Measurements from ENCODE around the gene TCF15. TPM values are rescaled to one million over a fixed set of nuclear protein-coding genes. Genes with fewer than 3 reads are reported as not detected.

The TCF15 gene
- total and polyA plus RNA-seq, 2 experiments from 2014 or later, result not detected

- no peaks in the 10 kb centered on the region for H3K27me3 ChIP-seq
- no peak overlapping the region for H3K4me3 ChIP-seq
- H2AFZ ChIP-seq, result no peak overlapping the region
- H3K36me3 ChIP-seq (replicated peaks; ENCODE audit: insufficient read depth, low read depth), result no peaks in the 10 kb centered on the region
- no peak overlapping the region for H3K27ac ChIP-seq
- WGBS (ENCODE audit: low lambda C conversion rate, missing lambda C conversion rate), result 90% methylated on average over 10 of the region's 10 CpGs
- H3K79me2 ChIP-seq, result no peaks in the 10 kb centered on the region
- no peaks in the 10 kb centered on the region for H3K9me3 ChIP-seq (ENCODE audit: low read depth)
- H3K4me2 ChIP-seq, result no peak overlapping the region
- DNase-seq (ENCODE audit: low spot score), result no peak
- H4K20me1 ChIP-seq (ENCODE audit: insufficient read depth, poor library complexity, severe bottlenecking), result no peaks in the 10 kb centered on the region
- no peaks in the 10 kb centered on the region for H3K4me1 ChIP-seq (ENCODE audit: insufficient read depth)
- TF ChIP-seq CTCF (IDR thresholded peaks at IDR 0.05; ENCODE audit: poor library complexity) (no peak), EZH2 (IDR thresholded peaks at IDR 0.05; ENCODE audit: borderline replicate concordance) (no peak), EZH2phosphoT487 (IDR thresholded peaks at IDR 0.05; ENCODE audit: low read depth, severe bottlenecking, unreplicated experiment) (no peak)
- no peaks in the 10 kb centered on the region for H3K9me2 ChIP-seq (replicated peaks; ENCODE audit: insufficient read depth)
These were observed 21.0 kb downstream of the TCF15 start for GRCh38 chr20:588932-589672.

GRCh38 chr20:588476-588875, 21.6 kb downstream of the TCF15 start:
- Histone ChIP-seq H3K4me1 (ENCODE audit: insufficient read depth) (no peaks in the 10 kb centered on the region), H3K27me3 (no peaks in the 10 kb centered on the region), H3K4me3 (no peak overlapping the region), H3K9me2 (replicated peaks; ENCODE audit: insufficient read depth) (no peaks in the 10 kb centered on the region), H3K27ac (no peak overlapping the region), H3K79me2 (no peaks in the 10 kb centered on the region), H4K20me1 (ENCODE audit: insufficient read depth, poor library complexity, severe bottlenecking) (no peaks in the 10 kb centered on the region), H3K36me3 (replicated peaks; ENCODE audit: insufficient read depth, low read depth) (no peaks in the 10 kb centered on the region), H3K4me2 (no peak overlapping the region), H3K9me3 (ENCODE audit: low read depth) (no peaks in the 10 kb centered on the region), H2AFZ (no peak overlapping the region)
- WGBS (ENCODE audit: low lambda C conversion rate, missing lambda C conversion rate), result 64% methylated on average over 3 of the region's 3 CpGs
- no peak for DNase-seq (ENCODE audit: low spot score)
- TF ChIP-seq EZH2phosphoT487 (IDR thresholded peaks at IDR 0.05; ENCODE audit: low read depth, severe bottlenecking, unreplicated experiment) (no peak), EZH2 (IDR thresholded peaks at IDR 0.05; ENCODE audit: borderline replicate concordance) (no peak), CTCF (IDR thresholded peaks at IDR 0.05; ENCODE audit: poor library complexity) (no peak)

GRCh38 chr20:584971-585301, 25.2 kb downstream of the TCF15 start:
- H4K20me1 ChIP-seq (ENCODE audit: insufficient read depth, poor library complexity, severe bottlenecking), result no peaks in the 10 kb centered on the region
- no peaks in the 10 kb centered on the region for H3K9me3 ChIP-seq (ENCODE audit: low read depth)
- 71% methylated on average over 7 of the region's 7 CpGs for WGBS (ENCODE audit: low lambda C conversion rate, missing lambda C conversion rate)
- H3K36me3 ChIP-seq (replicated peaks; ENCODE audit: insufficient read depth, low read depth), result no peaks in the 10 kb centered on the region
- no peaks in the 10 kb centered on the region for H3K27me3 ChIP-seq
- H3K79me2 ChIP-seq, result no peaks in the 10 kb centered on the region
- TF ChIP-seq CTCF (IDR thresholded peaks at IDR 0.05; ENCODE audit: poor library complexity) (no peak), EZH2 (IDR thresholded peaks at IDR 0.05; ENCODE audit: borderline replicate concordance) (no peak), EZH2phosphoT487 (IDR thresholded peaks at IDR 0.05; ENCODE audit: low read depth, severe bottlenecking, unreplicated experiment) (no peak)
- no peaks in the 10 kb centered on the region for H3K9me2 ChIP-seq (replicated peaks; ENCODE audit: insufficient read depth)
- DNase-seq (ENCODE audit: low spot score), result no peak
- H3K4me1 ChIP-seq (ENCODE audit: insufficient read depth), result no peaks in the 10 kb centered on the region
- no peak overlapping the region for H3K27ac ChIP-seq
- no peak overlapping the region for H3K4me3 ChIP-seq
- H3K4me2 ChIP-seq, result no peak overlapping the region
- H2AFZ ChIP-seq, result no peak overlapping the region

All from hepatocyte (in vitro differentiated cells).